A673 (cell line): ENCODE data around the gene SYTL3.

Experiments
- EZH2 ChIP-seq: fragments of 200-600 bp; sonication (generic); IDR thresholded peaks from 2 replicates; pipeline ENCODE4 v1.6.1; 2017; ENCODE audit warnings: borderline replicate concordance, low read depth, mild to moderate bottlenecking, mixed read lengths, antibody characterized with exemption, low read length; ENCODE audit not compliant: poor library complexity, severe bottlenecking
- TF ChIP-seq, protein P1 (sequence below): fragments of 300-800, 200-600 bp; sonication (generic); conservative IDR thresholded peaks from 2 replicates; pipeline ENCODE4 v1.5.1; 2017; ENCODE audit warnings: low read depth, mild to moderate bottlenecking, antibody characterized with exemption, low read length, moderate library complexity, mixed read lengths

DNA sequence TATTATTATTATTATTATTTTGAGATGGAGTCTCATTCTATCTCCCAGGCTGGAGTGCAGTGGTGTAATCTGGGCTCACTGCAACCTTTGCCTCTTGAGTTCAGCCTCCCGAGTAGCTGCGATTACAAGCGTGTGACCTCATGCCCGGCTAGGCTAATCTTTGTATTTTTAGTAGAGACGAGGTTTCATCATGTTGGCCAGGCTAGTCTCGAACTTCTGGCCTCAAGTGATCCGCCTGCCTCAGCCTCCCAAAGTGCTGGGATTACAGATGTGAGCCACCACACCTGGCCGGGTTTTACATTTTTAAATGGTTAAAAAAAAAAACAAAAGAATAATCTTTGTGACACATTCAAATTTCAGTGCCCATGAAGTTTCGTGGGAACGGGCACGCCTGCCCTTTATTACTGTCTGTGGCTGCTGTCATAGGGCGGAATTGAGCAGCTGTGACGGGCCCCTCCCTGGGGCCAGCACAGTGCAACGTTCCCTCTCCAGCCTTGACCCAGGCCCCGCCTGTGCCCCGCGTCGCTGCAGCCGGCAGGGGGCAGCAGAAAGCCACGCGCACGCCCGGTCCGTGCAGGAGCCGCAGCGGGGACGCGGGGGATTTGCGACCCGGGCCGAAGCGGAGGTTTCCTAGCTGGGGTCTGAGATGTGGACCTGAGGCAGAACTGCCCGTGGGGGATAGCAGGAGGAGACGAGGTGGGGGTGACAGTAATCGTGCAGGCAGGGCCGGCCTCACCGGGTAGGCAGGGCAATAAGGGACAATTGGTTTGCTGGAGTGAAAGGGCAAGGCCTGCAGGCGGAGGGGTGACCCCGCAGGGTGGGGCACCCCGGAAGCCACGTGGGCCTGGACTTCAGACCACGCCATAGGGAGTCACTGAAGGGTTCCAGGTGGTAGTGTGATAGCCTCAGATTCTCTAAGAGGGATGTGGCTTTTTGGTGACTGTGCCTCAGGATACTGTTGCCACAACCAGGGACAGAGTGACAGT is 54.3 kb downstream of the SYTL3 start:
- TF ChIP-seq, protein P1, sequence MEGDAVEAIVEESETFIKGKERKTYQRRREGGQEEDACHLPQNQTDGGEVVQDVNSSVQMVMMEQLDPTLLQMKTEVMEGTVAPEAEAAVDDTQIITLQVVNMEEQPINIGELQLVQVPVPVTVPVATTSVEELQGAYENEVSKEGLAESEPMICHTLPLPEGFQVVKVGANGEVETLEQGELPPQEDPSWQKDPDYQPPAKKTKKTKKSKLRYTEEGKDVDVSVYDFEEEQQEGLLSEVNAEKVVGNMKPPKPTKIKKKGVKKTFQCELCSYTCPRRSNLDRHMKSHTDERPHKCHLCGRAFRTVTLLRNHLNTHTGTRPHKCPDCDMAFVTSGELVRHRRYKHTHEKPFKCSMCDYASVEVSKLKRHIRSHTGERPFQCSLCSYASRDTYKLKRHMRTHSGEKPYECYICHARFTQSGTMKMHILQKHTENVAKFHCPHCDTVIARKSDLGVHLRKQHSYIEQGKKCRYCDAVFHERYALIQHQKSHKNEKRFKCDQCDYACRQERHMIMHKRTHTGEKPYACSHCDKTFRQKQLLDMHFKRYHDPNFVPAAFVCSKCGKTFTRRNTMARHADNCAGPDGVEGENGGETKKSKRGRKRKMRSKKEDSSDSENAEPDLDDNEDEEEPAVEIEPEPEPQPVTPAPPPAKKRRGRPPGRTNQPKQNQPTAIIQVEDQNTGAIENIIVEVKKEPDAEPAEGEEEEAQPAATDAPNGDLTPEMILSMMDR, result peak; percentile 99
- TF ChIP-seq EZH2, result no peak
